GM23248 (cell line): Measurements from ENCODE around the gene LDHAL6B. TPM values are rescaled to one million over a fixed set of nuclear protein-coding genes. Genes with fewer than 3 reads are reported as not detected.
A peak's percentile ranks its signal among the peaks of the same experiment; 100 is the strongest.

Source experiments
- DNase-seq: peaks from one replicate; pipeline ENCODE4 v3.0.0-alpha.2; 2015
- H2AFZ ChIP-seq: fragments of 200-600 bp; sonication (generic); 2 replicates; pipeline ENCODE4 v1.6.1; 2016; ENCODE audit warnings: antibody characterized with exemption
- H3F3A ChIP-seq: fragments of 200-600 bp; sonication (generic); 2 replicates; pipeline ENCODE4 v1.6.1; 2016; ENCODE audit warnings: mild to moderate bottlenecking, antibody characterized with exemption, mixed run types; ENCODE audit not compliant: insufficient read depth
- H3K27ac ChIP-seq: fragments of 200-600 bp; sonication (generic); 2 replicates; pipeline ENCODE4 v1.5.1; 2016; ENCODE audit warnings: mild to moderate bottlenecking
- H3K27me3 ChIP-seq: fragments of 200-600 bp; sonication (generic); replicated peaks from 2 replicates; pipeline ENCODE4 v1.6.1; 2016; ENCODE audit warnings: mild to moderate bottlenecking; ENCODE audit not compliant: insufficient read depth
- H3K36me3 ChIP-seq: fragments of 200-600 bp; sonication (generic); 2 replicates; pipeline ENCODE4 v1.6.1; 2016; ENCODE audit warnings: low read depth, mild to moderate bottlenecking
- H3K4me1 ChIP-seq: fragments of 200-600 bp; sonication (generic); 2 replicates; pipeline ENCODE4 v1.6.1; 2016; ENCODE audit warnings: mild to moderate bottlenecking; ENCODE audit not compliant: insufficient read depth
- H3K4me2 ChIP-seq: fragments of 200-600 bp; sonication (generic); one replicate; pipeline ENCODE4 v1.6.1; 2016; ENCODE audit warnings: mild to moderate bottlenecking; ENCODE audit not compliant: unreplicated experiment
- H3K4me3 ChIP-seq: fragments of 200-600 bp; sonication (generic); 2 replicates; pipeline ENCODE4 v1.5.1; 2016; ENCODE audit warnings: mild to moderate bottlenecking
- H3K79me2 ChIP-seq: fragments of 200-600 bp; sonication (generic); 2 replicates; pipeline ENCODE4 v1.6.1; 2016; ENCODE audit warnings: mild to moderate bottlenecking; ENCODE audit not compliant: insufficient read depth
- H3K9ac ChIP-seq: fragments of 200-600 bp; sonication (generic); 2 replicates; pipeline ENCODE4 v1.6.1; 2016; ENCODE audit warnings: mild to moderate bottlenecking
- H3K9me2 ChIP-seq: fragments of 200-600 bp; sonication (generic); 2 replicates; pipeline ENCODE4 v1.6.1; 2016; ENCODE audit warnings: mixed run types, mild to moderate bottlenecking, moderate library complexity; ENCODE audit not compliant: insufficient read depth
- H3K9me3 ChIP-seq: fragments of 200-600 bp; sonication (generic); one replicate; pipeline ENCODE4 v1.6.1; 2017; ENCODE audit warnings: low read depth
- H4K20me1 ChIP-seq: fragments of 200-600 bp; sonication (generic); 2 replicates; pipeline ENCODE4 v1.6.0; 2016; ENCODE audit not compliant: insufficient read depth
- EZH2 ChIP-seq: fragments of 200-600 bp; sonication (generic); IDR thresholded peaks from 2 replicates; pipeline ENCODE4 v1.6.1; 2018; ENCODE audit warnings: antibody characterized with exemption, mild to moderate bottlenecking; ENCODE audit not compliant: insufficient read depth, poor library complexity, severe bottlenecking
- EZH2phosphoT487 ChIP-seq: fragments of 200-600 bp; sonication (generic); IDR thresholded peaks from 2 replicates; pipeline ENCODE4 v1.6.1; 2018; ENCODE audit warnings: antibody characterized with exemption, moderate library complexity, mild to moderate bottlenecking, low read depth; ENCODE audit not compliant: insufficient read depth
- WGBS, 2 experiments: methylation state at CpG; one replicate each; pipeline ENCODE4 v1.1.6; 2015 to 2017; ENCODE audit warnings: low lambda C conversion rate in 2 of 2, low coverage in 1 of 2; ENCODE audit errors: missing lambda C conversion rate in 2 of 2; 5-methylcytosine and 5-hydroxymethylcytosine counted together
- in situ Hi-C: fragments of 300-500 bp; cut with MboI; formaldehyde crosslinking; loops from 2 replicates; pipeline ENCODE4 v1.15.0; 2020
- polyA plus RNA-seq: library from polyadenylated mRNA; unstranded; fragments of >200 nt; fragmentation: Nextera tagmentation; extraction: Ambion mirVana; gene quantifications from 2 replicates; pipeline ENCODE4 v1.2.1, GENCODE V29; 2016
- total RNA-seq: library from RNA; depleted of rRNA; stranded (reverse); fragments of >200 nt; shearing (Covaris generic); gene quantifications from 2 replicates; pipeline ENCODE4 v1.2.3, GENCODE V29; 2014

The LDHAL6B gene
- total and polyA plus RNA-seq, 2 experiments from 2014 or later: 0.10 TPM; not detected in 1

DNA sequence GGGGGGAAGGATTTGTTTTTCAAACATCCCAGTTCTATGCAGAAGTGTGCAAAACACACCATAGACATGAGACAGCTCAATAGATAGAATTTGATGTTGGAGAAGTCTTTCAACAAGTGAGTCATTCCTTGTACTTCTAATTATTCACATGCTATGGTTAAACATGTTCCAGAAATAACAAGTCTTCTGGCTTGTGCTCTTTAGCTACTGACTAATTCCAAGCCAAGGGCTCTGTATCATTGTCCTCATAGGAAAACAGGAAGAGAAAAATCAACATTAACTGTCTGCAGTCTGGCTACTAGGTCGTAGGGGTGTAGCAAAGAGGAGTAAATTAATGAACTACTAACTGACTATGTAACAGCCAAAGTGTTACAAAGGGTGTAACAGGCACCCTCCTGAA, 25.8 kb downstream of the LDHAL6B start:
- TF ChIP-seq EZH2phosphoT487: peak; percentile 72; the same call in 1 of the 2 replicates
- no peak for TF ChIP-seq EZH2
- no peaks in the 10 kb centered on the region for H4K20me1 ChIP-seq
- no peaks in the 10 kb centered on the region for H3K9me3 ChIP-seq
- H3K9me2 ChIP-seq: no peaks in the 10 kb centered on the region
- H3K79me2 ChIP-seq: peaks cover 28% of the 10 kb centered on the region
- H3K27me3 ChIP-seq: no peaks in the 10 kb centered on the region
- peak overlapping the region; percentile 57 for H3K27ac ChIP-seq
- 0 to 3% methylated on average over 1 of the region's 1 CpG for WGBS, 2 experiments
- in situ Hi-C loops: no loop called here
- peak overlapping the region; percentile 65 for H3K4me2 ChIP-seq
- peaks cover 22% of the 10 kb centered on the region for H3K4me1 ChIP-seq
- H2AFZ ChIP-seq: no peak overlapping the region
- no peak overlapping the region for H3K9ac ChIP-seq
- H3K4me3 ChIP-seq: peak overlapping the region; percentile 19; the same call in 1 of the 2 replicates
- DNase-seq: peak; percentile 93
- H3F3A ChIP-seq: peaks cover 32% of the 10 kb centered on the region
- H3K36me3 ChIP-seq: peaks cover 41% of the 10 kb centered on the region

DNA sequence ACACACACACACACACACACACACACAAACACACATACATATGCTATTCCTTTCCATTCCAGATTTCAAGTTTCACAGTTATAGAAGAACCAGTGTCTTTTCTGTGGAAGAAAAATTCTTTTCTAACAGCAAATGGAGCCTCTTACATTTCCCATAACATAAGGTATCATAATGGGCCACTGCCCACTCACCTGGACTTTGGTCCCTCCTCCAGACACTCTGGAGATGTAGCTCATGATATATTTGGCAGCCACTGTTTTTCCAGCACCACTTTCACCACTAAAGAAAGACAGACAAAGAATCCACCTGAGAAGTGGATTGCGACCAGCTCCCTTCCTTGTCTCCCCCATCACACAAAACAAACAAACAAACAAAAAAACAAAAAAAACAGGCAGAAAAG, 29.8 kb downstream of the LDHAL6B start:
- 98 to 100% methylated on average over 1 of the region's 1 CpG for WGBS, 2 experiments
- Histone ChIP-seq H3K36me3 (peaks cover 19% of the 10 kb centered on the region), H3K9me3 (no peaks in the 10 kb centered on the region), H3F3A (peaks cover 39% of the 10 kb centered on the region), H3K4me3 (no peak overlapping the region), H3K9me2 (no peaks in the 10 kb centered on the region), H3K9ac (no peak overlapping the region), H3K27ac (no peak overlapping the region), H3K4me2 (no peak overlapping the region), H3K79me2 (peaks cover 56% of the 10 kb centered on the region), H4K20me1 (no peaks in the 10 kb centered on the region), H2AFZ (no peak overlapping the region), H3K27me3 (no peaks in the 10 kb centered on the region), H3K4me1 (peaks cover 25% of the 10 kb centered on the region)
- no peak for DNase-seq
- TF ChIP-seq EZH2 (no peak), EZH2phosphoT487 (no peak)
- in situ Hi-C loops: no loop called here

DNA sequence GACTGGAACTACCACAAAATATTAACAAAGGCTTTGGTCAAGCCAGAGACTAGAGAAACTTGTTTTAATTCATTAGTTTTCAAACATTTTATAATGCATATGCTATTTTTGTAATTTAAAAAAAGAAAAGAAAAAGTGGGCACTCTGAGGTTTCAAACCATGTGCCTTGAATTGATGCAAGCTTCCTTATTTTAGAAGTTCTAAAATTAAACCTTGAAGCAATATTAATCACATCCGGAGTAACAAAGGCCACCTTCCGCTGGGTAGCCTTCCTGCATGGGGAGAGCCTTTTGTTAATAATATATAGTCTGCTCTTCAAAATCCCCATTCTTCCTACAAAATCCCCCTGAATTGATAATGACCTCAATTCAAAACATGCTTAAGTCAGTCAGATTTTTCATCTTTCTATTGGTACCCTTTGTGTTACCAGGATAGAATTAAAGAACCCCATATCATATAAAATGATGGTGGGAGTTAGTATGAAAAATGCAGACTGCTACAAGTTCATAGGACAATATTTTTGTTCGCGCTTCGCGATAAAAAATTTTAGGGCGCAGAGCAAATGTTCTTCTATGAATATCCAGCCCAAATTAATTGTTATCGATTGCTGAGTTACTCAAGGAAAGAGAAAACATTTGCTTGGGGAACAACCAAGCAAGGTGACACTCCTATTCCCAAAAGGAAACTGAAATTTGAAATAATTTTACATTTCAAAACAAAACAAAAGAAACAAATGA, 30.6 kb downstream of the LDHAL6B start:
- WGBS, 2 experiments: 80 to 83% methylated on average over 8 of the region's 8 CpGs
- H3K9ac ChIP-seq: no peak overlapping the region
- in situ Hi-C loops: no loop called here

DNA sequence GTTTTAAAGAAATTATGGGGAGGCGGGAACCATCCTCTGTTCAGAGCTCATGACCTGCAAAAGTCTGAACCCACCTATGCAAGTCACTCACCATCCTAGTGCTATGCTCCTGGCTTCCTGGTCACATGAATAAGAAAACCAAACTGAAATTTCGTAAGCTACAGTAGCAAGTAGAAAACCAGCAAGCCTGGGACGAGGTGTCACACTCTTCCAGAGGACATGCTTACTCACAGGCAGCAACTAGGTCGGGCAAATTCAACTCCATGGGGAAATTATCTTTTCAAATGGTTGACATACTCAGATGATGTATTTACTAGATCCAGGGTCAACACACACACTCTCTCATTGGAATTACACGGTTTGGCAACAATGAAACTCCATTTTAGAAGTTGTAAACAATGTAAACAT, 31.3 kb downstream of the LDHAL6B start:
- 83 to 88% methylated on average over 5 of the region's 5 CpGs for WGBS, 2 experiments
- H3K9me3 ChIP-seq: no peaks in the 10 kb centered on the region
- peaks cover 15% of the 10 kb centered on the region for H3K4me1 ChIP-seq
- no peaks in the 10 kb centered on the region for H4K20me1 ChIP-seq
- no peak overlapping the region for H3K9ac ChIP-seq
- peaks cover 21% of the 10 kb centered on the region for H3K36me3 ChIP-seq
- peaks cover 56% of the 10 kb centered on the region for H3K79me2 ChIP-seq
- H3K27me3 ChIP-seq: no peaks in the 10 kb centered on the region
- DNase-seq: peak; percentile 33
- H3F3A ChIP-seq: peaks cover 26% of the 10 kb centered on the region
- in situ Hi-C loops: no loop called here
- H3K4me3 ChIP-seq: no peak overlapping the region
- no peak for TF ChIP-seq EZH2
- TF ChIP-seq EZH2phosphoT487: no peak
- no peak overlapping the region for H3K27ac ChIP-seq
- no peak overlapping the region for H3K4me2 ChIP-seq
- no peak overlapping the region for H2AFZ ChIP-seq
- no peaks in the 10 kb centered on the region for H3K9me2 ChIP-seq

More for the DNA sequence above, 30.6 kb downstream of the LDHAL6B start:
- TF ChIP-seq EZH2phosphoT487: no peak
- no peak for TF ChIP-seq EZH2
- Histone ChIP-seq H3K27ac (no peak overlapping the region), H3K36me3 (peaks cover 20% of the 10 kb centered on the region), H3K4me1 (peaks cover 20% of the 10 kb centered on the region), H3K4me3 (no peak overlapping the region), H3K27me3 (no peaks in the 10 kb centered on the region), H3K79me2 (peaks cover 56% of the 10 kb centered on the region), H2AFZ (no peak overlapping the region), H3K9me3 (no peaks in the 10 kb centered on the region), H4K20me1 (no peaks in the 10 kb centered on the region), H3F3A (peaks cover 31% of the 10 kb centered on the region), H3K9me2 (no peaks in the 10 kb centered on the region), H3K4me2 (no peak overlapping the region)
- DNase-seq: peak; percentile 21

DNA sequence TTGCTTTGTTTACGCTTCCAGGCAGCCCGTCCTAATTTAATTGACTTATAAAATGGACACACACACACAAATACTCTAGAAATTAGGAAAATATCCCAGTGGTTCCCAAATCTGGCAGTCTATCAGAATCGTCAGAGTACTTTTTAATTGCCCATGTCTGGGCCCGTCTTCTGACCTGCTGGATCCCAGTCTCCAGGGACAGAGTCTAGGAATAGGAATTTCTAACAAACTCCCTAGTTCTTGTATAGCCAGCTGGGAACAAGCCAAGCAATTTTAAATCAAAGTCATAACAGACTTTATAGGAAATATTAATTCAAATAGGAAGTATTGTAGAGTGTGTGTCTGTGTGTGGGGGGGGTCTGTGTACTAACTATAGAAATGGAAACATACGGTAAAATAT, 33.4 kb downstream of the LDHAL6B start:
- Histone ChIP-seq H3K9ac (no peak overlapping the region), H3K9me3 (no peaks in the 10 kb centered on the region), H3K27ac (no peak overlapping the region), H3K4me1 (peaks cover 12% of the 10 kb centered on the region), H3K27me3 (no peaks in the 10 kb centered on the region), H3K36me3 (peaks cover 33% of the 10 kb centered on the region), H3K4me3 (no peak overlapping the region), H4K20me1 (no peaks in the 10 kb centered on the region), H3F3A (peaks cover 23% of the 10 kb centered on the region; the same call in 1 of the 2 replicates), H2AFZ (no peak overlapping the region), H3K79me2 (peaks cover 69% of the 10 kb centered on the region), H3K9me2 (no peaks in the 10 kb centered on the region), H3K4me2 (no peak overlapping the region)
- 84 to 86% methylated on average over 5 of the region's 5 CpGs for WGBS, 2 experiments
- TF ChIP-seq EZH2: no peak
- TF ChIP-seq EZH2phosphoT487: no peak
- DNase-seq: no peak
- in situ Hi-C loops: no loop called here
